Left lung (tissue), 10 donors: ENCODE results near the gene PLXDC1. TPM values are rescaled to one million over a fixed set of nuclear protein-coding genes. Genes with fewer than 3 reads are reported as not detected.
A peak's percentile ranks its signal among the peaks of the same experiment; 100 is the strongest.
"Not testable (repeated sequence)": the region's sequence is repeated elsewhere in the genome, so short reads cannot be mapped to it uniquely, and the experiment has no call there.

Experiments used
- ATAC-seq: fragments of 200-7000 bp; cut with Tn5 transposase; one replicate; pipeline ENCODE4 v1.9.1; 2020; ENCODE audit warnings: moderate library complexity
- DNase-seq, 4 donors: peaks; one replicate each; pipeline ENCODE4 v3.0.0-alpha.2; 2013 to 2020
- H3K27ac ChIP-seq, 2 donors: fragments of 200-600 bp; sonication (generic) in 1 of 2; one replicate each; pipeline versions ENCODE4 v1.5.0 to v1.8.0; 2020 to 2021
- H3K27me3 ChIP-seq, 2 donors: fragments of 200-600 bp; sonication (generic) in 1 of 2; one replicate each; pipeline versions ENCODE4 v1.5.0 to v1.8.0; 2020 to 2021
- H3K36me3 ChIP-seq, 2 donors: fragments of 200-600 bp; sonication (generic) in 1 of 2; one replicate each; pipeline versions ENCODE4 v1.5.0 to v1.8.0; 2020 to 2021
- H3K4me1 ChIP-seq, 2 donors: fragments of 200-600 bp; one replicate each; pipeline ENCODE4 v1.8.0; 2021
- H3K4me3 ChIP-seq, 2 donors: fragments of 200-600 bp; sonication (generic) in 1 of 2; one replicate each; pipeline versions ENCODE4 v1.5.0 to v1.8.0; 2020 to 2021; ENCODE audit warnings: mild to moderate bottlenecking in 1 of 2
- H3K9me3 ChIP-seq, 2 donors: fragments of 200-600 bp; sonication (generic) in 1 of 2; one replicate each; pipeline versions ENCODE4 v1.5.0 to v1.8.0; 2020 to 2021
- CTCF ChIP-seq, 2 donors: fragments of 200-600 bp; sonication (generic) in 1 of 2; IDR thresholded peaks; one replicate each; pipeline versions ENCODE4 v1.5.0 to v1.8.0; 2021; ENCODE audit warnings: antibody characterized with exemption in 2 of 2
- intact Hi-C, 2 donors: fragments of 100-400 bp; cut with DNase I; formaldehyde crosslinking; loops; one replicate each; pipeline versions ENCODE4 v1.11.2 to v1.14.2; 2022
- polyA plus RNA-seq, 6 donors: library from polyadenylated mRNA; unstranded; fragments of 120-200 nt; gene quantifications; one replicate each; pipeline ENCODE4 v1.2.1, GENCODE V29; 2013; ENCODE audit not compliant: insufficient read length in 6 of 6
- total RNA-seq, 2 donors: library from RNA; stranded (reverse); fragmentation: NEBNext Ultra II Directional; extraction: Animal tissue kit (Norgen Biotek cat#: 25700); gene quantifications; one replicate each; pipeline ENCODE4 v1.2.1, GENCODE V29; 2021
- donor health status: DM: no; HTN: yes; CAD: no.
- donor health status: DM: no; HTN: no; CAD: no.

The PLXDC1 gene
- total and polyA plus RNA-seq, 8 donors: 4.1 to 11.9 (median 6.9) TPM

- DNase-seq (no peak), ATAC-seq (peak; percentile 18)
- Histone ChIP-seq H3K27me3 (no peaks in the 10 kb centered on the region), H3K9me3 (no peaks in the 10 kb centered on the region), H3K4me1 (no peaks in the 10 kb centered on the region), H3K27ac (no peak overlapping the region), H3K4me3 (no peak overlapping the region), H3K36me3 (no peaks in the 10 kb centered on the region)
- no peak for TF ChIP-seq CTCF (IDR thresholded peaks at IDR 0.05)
- intact Hi-C loops: no loop called here
These were observed 19.2 kb downstream of the PLXDC1 start for GRCh38 chr17:39132192-39132610.

- H3K4me3 ChIP-seq: no peak overlapping the region
- no peaks in the 10 kb centered on the region for H3K4me1 ChIP-seq
- H3K27ac ChIP-seq: no peak overlapping the region
- no peak for TF ChIP-seq CTCF (IDR thresholded peaks at IDR 0.05)
- no peaks in the 10 kb centered on the region for H3K27me3 ChIP-seq
- DNase-seq: no peak
- H3K36me3 ChIP-seq: no peaks in the 10 kb centered on the region
- H3K9me3 ChIP-seq: no peaks in the 10 kb centered on the region
- ATAC-seq: no peak
- intact Hi-C loops: no loop called here
These were observed 19.8 kb downstream of the PLXDC1 start for GRCh38 chr17:39131616-39132015.

GRCh38 chr17:39130205-39130604, 21.2 kb downstream of the PLXDC1 start:
- ATAC-seq (no peak), DNase-seq (no peak)
- Histone ChIP-seq H3K27ac (no peak overlapping the region), H3K27me3 (no peaks in the 10 kb centered on the region), H3K36me3 (no peaks in the 10 kb centered on the region), H3K9me3 (no peaks in the 10 kb centered on the region), H3K4me3 (no peak overlapping the region), H3K4me1 (no peaks in the 10 kb centered on the region)
- intact Hi-C loops: no loop called here
- TF ChIP-seq CTCF (IDR thresholded peaks at IDR 0.05): no peak

- H3K27me3 ChIP-seq, H3K4me1 ChIP-seq, H3K4me3 ChIP-seq, DNase-seq, H3K9me3 ChIP-seq, H3K27ac ChIP-seq, ATAC-seq, intact Hi-C loops, H3K36me3 ChIP-seq: not testable (repeated sequence)
These were observed 21.9 kb downstream of the PLXDC1 start for GRCh38 chr17:39129544-39129943.

- intact Hi-C loops: no loop called here
- Histone ChIP-seq H3K36me3 (no peaks in the 10 kb centered on the region), H3K4me3 (no peak overlapping the region), H3K27ac (no peak overlapping the region), H3K9me3 (no peaks in the 10 kb centered on the region), H3K4me1 (no peaks in the 10 kb centered on the region), H3K27me3 (no peaks in the 10 kb centered on the region)
- TF ChIP-seq CTCF (IDR thresholded peaks at IDR 0.05): no peak
- DNase-seq (peak in 2 of 4 donors; percentile 46 to 66), ATAC-seq (no peak)
These were observed 25.0 kb downstream of the PLXDC1 start for GRCh38 chr17:39126436-39126835.

GRCh38 chr17:39125143-39125875, 26.1 kb downstream of the PLXDC1 start:
- ATAC-seq: no peak
- intact Hi-C loops: no loop called here

More at GRCh38 chr17:39125143-39125875, 26.1 kb downstream of the PLXDC1 start:
- Histone ChIP-seq H3K27ac (no peak overlapping the region), H3K4me1 (no peaks in the 10 kb centered on the region), H3K9me3 (no peaks in the 10 kb centered on the region), H3K4me3 (no peak overlapping the region), H3K36me3 (no peaks in the 10 kb centered on the region), H3K27me3 (no peaks in the 10 kb centered on the region)
- no peak for TF ChIP-seq CTCF (IDR thresholded peaks at IDR 0.05)
- no peak for DNase-seq
